HepG2 (cell line): ENCODE measurements around the gene EXO1. TPM values are rescaled to one million over a fixed set of nuclear protein-coding genes. Genes with fewer than 3 reads are reported as not detected.
A peak's percentile ranks its signal among the peaks of the same experiment; 100 is the strongest.

ENCODE experiments used
- ATAC-seq: fragments of 200-7000 bp; cut with Tn5 transposase; 3 replicates; pipeline ENCODE4 v1.9.1; 2020; ENCODE audit warnings: mild to moderate bottlenecking, moderate library complexity
- BruUV-seq: library from RNA; stranded (reverse); fragments of 400-500 nt; replicated peaks from 2 replicates; lab custom pipeline; 2021; lab: Mats Ljungman, UMichigan
- CTCF ChIA-PET: fragments of 300-600 bp; formaldehyde crosslinking; extraction: SDS; loops from one replicate; lab custom pipeline; 2021; ENCODE audit warnings: low total read pairs, inconsistent platforms, low intra/inter-chr PET ratio; lab: Yijun Ruan, JAX
- POLR2A ChIA-PET: fragments of 350-600 bp; sonication (Branson Sonifier 250); formaldehyde crosslinking; loops from one replicate; lab custom pipeline; 2020; ENCODE audit warnings: antibody characterized with exemption, inconsistent platforms; lab: Yijun Ruan, JAX
- DNase-seq: peaks from one replicate; pipeline ENCODE4 v3.0.0-alpha.2; 2015; ENCODE audit warnings: low spot score
- FAIRE-seq: peaks from 3 replicates; lab custom pipeline; 2011; peaks lifted over from hg19 to GRCh38; lab: Jason Lieb, UNC
- H2AFZ ChIP-seq: one replicate; pipeline ENCODE4 v1.6.1; 2011; ENCODE audit warnings: low read length, inconsistent platforms
- H3K27ac ChIP-seq: fragments of 300-600 bp; 3 replicates; pipeline ENCODE4 v1.8.0; 2011; ENCODE audit warnings: mixed run types, mild to moderate bottlenecking, mixed read lengths, low read length, inconsistent platforms; ENCODE audit not compliant: insufficient read depth; ENCODE audit errors: extremely low read length
- H3K27me3 ChIP-seq, 2 experiments: fragments of 200-600 bp in 1 of 2; 2 replicates in 1 of 2; 3 replicates in 1 of 2; pipeline versions ENCODE4 v1.6.0 to v1.8.0; 2011; ENCODE audit warnings: low read length in 2 of 2, mild to moderate bottlenecking in 2 of 2, moderate library complexity in 2 of 2, inconsistent platforms in 1 of 2; ENCODE audit not compliant: insufficient read depth in 2 of 2, control insufficient read depth in 1 of 2
- H3K36me3 ChIP-seq, 2 experiments: fragments of 200-600 bp in 1 of 2; replicated peaks in 1 of 2; 2 replicates in 1 of 2; 3 replicates in 1 of 2; pipeline versions ENCODE4 v1.5.1 to v1.8.0; 2011; ENCODE audit warnings: low read length in 2 of 2, inconsistent platforms in 1 of 2; ENCODE audit not compliant: insufficient read depth in 2 of 2, control insufficient read depth in 1 of 2
- H3K4me1 ChIP-seq: 2 replicates; pipeline ENCODE4 v1.5.1; 2012; ENCODE audit warnings: low read length, inconsistent platforms; ENCODE audit not compliant: insufficient read depth
- H3K4me2 ChIP-seq: 2 replicates; pipeline ENCODE4 v1.6.0; 2011; ENCODE audit warnings: low read depth, low read length, inconsistent platforms
- H3K4me3 ChIP-seq, 3 experiments: fragments of 200-600 bp in 1 of 3; sonication (generic), shearing (Covaris generic) in 1 of 3; replicated peaks in 1 of 3; 2 replicates each; pipeline ENCODE4 v1.5.1; 2011 to 2016; ENCODE audit warnings: low read length in 3 of 3, inconsistent platforms in 2 of 3, low read depth in 2 of 3, mild to moderate bottlenecking in 2 of 3, control low read depth in 1 of 3, mixed read lengths in 1 of 3; ENCODE audit not compliant: insufficient read depth in 1 of 3
- H3K79me2 ChIP-seq: one replicate; pipeline ENCODE4 v1.6.1; 2011; ENCODE audit warnings: low read length, inconsistent platforms; ENCODE audit not compliant: insufficient read depth
- H3K9ac ChIP-seq: 2 replicates; pipeline ENCODE4 v1.6.0; 2011; ENCODE audit warnings: mild to moderate bottlenecking, low read depth, low read length, inconsistent platforms; ENCODE audit not compliant: insufficient read depth
- H3K9me3 ChIP-seq: 2 replicates; pipeline ENCODE4 v1.5.1; 2012; ENCODE audit warnings: mild to moderate bottlenecking, low read length
- H4K20me1 ChIP-seq: 2 replicates; pipeline ENCODE4 v1.6.0; 2011; ENCODE audit warnings: inconsistent platforms, mild to moderate bottlenecking, low read length, moderate library complexity; ENCODE audit not compliant: insufficient read depth
- IRF2 ChIP-seq: IDR thresholded peaks from 2 replicates; pipeline ENCODE4 v1.6.1; 2018; ENCODE audit warnings: missing genetic modification reagents, missing compliant biosample characterization
- REST ChIP-seq, 2 experiments: IDR thresholded peaks; 2 replicates each; pipeline ENCODE4 v1.6.1; 2011 to 2012; ENCODE audit warnings: low read length in 2 of 2, borderline replicate concordance in 1 of 2, low read depth in 1 of 2, mild to moderate bottlenecking in 1 of 2, moderate library complexity in 1 of 2
- SMC3 ChIP-seq: IDR thresholded peaks from 2 replicates; pipeline ENCODE4 v1.6.1; 2011; ENCODE audit warnings: low read length, improper control_type of control experiment
- STAG1 ChIP-seq: sonication (generic); formaldehyde crosslinking; IDR thresholded peaks from 2 replicates; pipeline ENCODE4 v1.4.0; 2020; ENCODE audit warnings: missing genetic modification reagents
- WGBS: methylation state at CpG from one replicate; pipeline ENCODE4 v1.1.6; 2017; ENCODE audit warnings: low lambda C conversion rate; 5-methylcytosine and 5-hydroxymethylcytosine counted together
- in situ Hi-C: cut with HindIII; loops from 2 replicates; pipeline ENCODE4 v1.10.0; 2017; ENCODE audit warnings: low pct_unique_long_range_greater_than_20kb; ENCODE audit not compliant: extremely low pct_ligation_motif_present
- intact Hi-C: fragments of 100-400 bp; cut with micrococcal nuclease; formaldehyde crosslinking; loops from one replicate; pipeline ENCODE4 v1.10.0; 2022; ENCODE audit not compliant: unreplicated experiment
- polyA plus RNA-seq, 8 experiments: library from polyadenylated mRNA; depleted of rRNA in 3 of 8; stranded (reverse) in 7 of 8; unstranded in 1 of 8; fragments of >200 nt; fragmentation: Illumina TruSeq in 4 of 8; extraction: Trizol in 4 of 8; gene quantifications; 2 replicates each; pipeline versions ENCODE4 v1.2.1 to v1.2.3, GENCODE V29; 2011 to 2016; ENCODE audit warnings: low read depth in 4 of 8, missing spikeins in 1 of 8, mixed read lengths in 1 of 8; ENCODE audit not compliant: insufficient read depth in 1 of 8
- total RNA-seq, 5 experiments: library from RNA; depleted of rRNA; stranded (reverse); fragments of >200 nt; fragmentation: Illumina TruSeq; extraction: Trizol; gene quantifications; 2 replicates each; pipeline ENCODE4 v1.2.3, GENCODE V29; 2016; ENCODE audit warnings: low read depth in 1 of 5
- TF ChIP-seq, protein P1 (sequence below): sonication (generic); formaldehyde crosslinking; IDR thresholded peaks from 2 replicates; pipeline ENCODE4 v1.5.0; 2020; ENCODE audit warnings: mild to moderate bottlenecking, missing genetic modification reagents, moderate library complexity

Gene EXO1
- total and polyA plus RNA-seq, 2 of the 13 experiments (the other 11 are each of a cell fraction or from before 2014, with no cell fraction given): 3.2 to 26.1 TPM

- peak; percentile 28 for DNase-seq
- in situ Hi-C loops: loop anchor here (5.0 kb wide), 2 partner anchors 223 to 303 kb away; partner anchors contain the start of gene KMO
- POLR2A ChIA-PET: no interaction called here
- H3K4me1 ChIP-seq: no peaks in the 10 kb centered on the region
- WGBS: 0% methylated on average over 1 of the region's 1 CpG
- no peak overlapping the region for H3K27ac ChIP-seq
- H3K4me3 ChIP-seq: no peak overlapping the region
- no peak overlapping the region for H3K4me2 ChIP-seq
- no peaks in the 10 kb centered on the region for H3K36me3 ChIP-seq
- no peak overlapping the region for H3K9ac ChIP-seq
- no peaks in the 10 kb centered on the region for H3K79me2 ChIP-seq
- no peaks in the 10 kb centered on the region for H3K27me3 ChIP-seq
- TF ChIP-seq STAG1 (CRISPR knock-in tag) (peak; percentile 73), SMC3 (peak; percentile 38; the same call in 1 of the 2 replicates), IRF2 (CRISPR knock-in tag) (no peak), REST (IDR thresholded peaks at IDR 0.05; ENCODE audit: borderline replicate concordance in 1 of 2, low read depth in 1 of 2, low read length in 2 of 2) (no peak)
- TF ChIP-seq, protein P1, sequence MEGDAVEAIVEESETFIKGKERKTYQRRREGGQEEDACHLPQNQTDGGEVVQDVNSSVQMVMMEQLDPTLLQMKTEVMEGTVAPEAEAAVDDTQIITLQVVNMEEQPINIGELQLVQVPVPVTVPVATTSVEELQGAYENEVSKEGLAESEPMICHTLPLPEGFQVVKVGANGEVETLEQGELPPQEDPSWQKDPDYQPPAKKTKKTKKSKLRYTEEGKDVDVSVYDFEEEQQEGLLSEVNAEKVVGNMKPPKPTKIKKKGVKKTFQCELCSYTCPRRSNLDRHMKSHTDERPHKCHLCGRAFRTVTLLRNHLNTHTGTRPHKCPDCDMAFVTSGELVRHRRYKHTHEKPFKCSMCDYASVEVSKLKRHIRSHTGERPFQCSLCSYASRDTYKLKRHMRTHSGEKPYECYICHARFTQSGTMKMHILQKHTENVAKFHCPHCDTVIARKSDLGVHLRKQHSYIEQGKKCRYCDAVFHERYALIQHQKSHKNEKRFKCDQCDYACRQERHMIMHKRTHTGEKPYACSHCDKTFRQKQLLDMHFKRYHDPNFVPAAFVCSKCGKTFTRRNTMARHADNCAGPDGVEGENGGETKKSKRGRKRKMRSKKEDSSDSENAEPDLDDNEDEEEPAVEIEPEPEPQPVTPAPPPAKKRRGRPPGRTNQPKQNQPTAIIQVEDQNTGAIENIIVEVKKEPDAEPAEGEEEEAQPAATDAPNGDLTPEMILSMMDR (CRISPR knock-in tag): peak; percentile 47
- TF ChIP-seq, all 625 proteins: peak for 3
- Histone ChIP-seq H3K9me3 (no peaks in the 10 kb centered on the region), H4K20me1 (no peaks in the 10 kb centered on the region), H2AFZ (no peak overlapping the region)
- BruUV-seq: no TSS peak
- ATAC-seq (peak; percentile 61), FAIRE-seq (peak; percentile 37)
- intact Hi-C loops: loop anchor here (1.0 kb wide), 2 partner anchors 224 to 304 kb away; no protein-coding TSS in a partner anchor
- CTCF ChIA-PET: interaction anchor here (0.7 to 1.6 kb wide), 2 partner anchors 224 to 304 kb away, joined by 3 to 17 read pairs; no protein-coding TSS in a partner anchor
These were observed 13.1 kb upstream of the EXO1 start for GRCh38 chr1:241834733-241835377.
